ENCODE results near the gene HMG20B.

DNA sequence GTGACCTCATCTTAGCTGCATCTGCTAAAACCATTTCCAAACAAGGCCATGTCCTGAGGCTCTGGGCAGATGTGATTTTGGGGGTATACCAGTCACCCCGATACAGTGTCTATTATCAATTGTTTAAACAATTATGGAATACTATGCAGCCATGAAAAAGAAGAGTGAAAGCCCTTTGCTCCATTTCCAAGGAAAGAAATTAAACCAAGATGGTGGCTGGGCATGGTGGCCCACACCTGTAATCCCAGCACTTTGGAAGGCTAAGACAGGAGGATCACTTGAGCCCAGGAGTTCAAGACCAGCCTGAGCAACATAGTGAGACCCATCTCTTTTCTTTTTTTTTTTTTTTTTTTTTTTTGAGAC is 33.0 kb upstream of the HMG20B start:
- no peak for TF ChIP-seq POLR2A (IDR thresholded peaks at IDR 0.05; ENCODE audit: low read depth, low read length)
- TF ChIP-seq POLR2AphosphoS5 (IDR thresholded peaks at IDR 0.05; ENCODE audit: low read depth, low read length), result no peak
- no peak for TF ChIP-seq TAF1 (IDR thresholded peaks at IDR 0.05; ENCODE audit: borderline replicate concordance, low read depth, low read length)
